HEK293T (cell line): ENCODE measurements around the gene PPP1R1B.

Experiments used
- L3MBTL2 ChIP-seq: fragments of 450-650 bp; conservative IDR thresholded peaks from 2 replicates; pipeline ENCODE4 v1.6.1; 2016; ENCODE audit warnings: mild to moderate bottlenecking
- TARDBP ChIP-seq: fragments of 450-650 bp; IDR thresholded peaks from 2 replicates; pipeline ENCODE4 v1.6.1; 2016

- TF ChIP-seq L3MBTL2 = no peak
- TF ChIP-seq TARDBP = no peak
Measured at GRCh38 chr17:39617446-39618245, 9.1 kb upstream of the PPP1R1B start.
